ENCODE measurements around the gene KCNQ4. TPM values are rescaled to one million over a fixed set of nuclear protein-coding genes. Genes with fewer than 3 reads are reported as not detected.
A peak's percentile ranks its signal among the peaks of the same experiment; 100 is the strongest.

KCNQ4 gene
- total and polyA plus RNA-seq, 2 of the 4 experiments (the other 2 are of a cell fraction) = 0.07 TPM; not detected in 1

GRCh38 chr1:40868051-40868723 lies 84.6 kb downstream of the KCNQ4 start:
- peak; percentile 84 for DNase-seq
- H3K79me1 ChIP-seq (ENCODE audit: low read depth in 1 of 2, low read length in 2 of 2) = no peaks in the 10 kb centered on the region
- in situ Hi-C loops (cut with MboI; ENCODE audit: low sequenced_read_pairs) (no loop called here), dilution Hi-C loops (cut with HindIII; ENCODE audit: low sequenced_read_pairs, unreplicated experiment) (no loop called here), intact Hi-C loops (cut with micrococcal nuclease) (no loop called here)
- no peak overlapping the region for H2BK15ac ChIP-seq (ENCODE audit: low read depth, low read length)
- peak overlapping the region; percentile 33; the same call in 1 of the 2 replicates for H2BK120ac ChIP-seq (ENCODE audit: low read depth, low read length)
- WGBS, 2 experiments (ENCODE audit: extremely low coverage in 2 of 2, insufficient read length in 1 of 2) = 0% methylated on average over 1 of the region's 4 CpGs; no CpG with 5 or more reads in 1 of the 2 experiments
- no peak overlapping the region for H2AK9ac ChIP-seq (replicated peaks; ENCODE audit: low read depth, low read length, poor library complexity)
- TF ChIP-seq MAFK (IDR thresholded peaks at IDR 0.05; ENCODE audit: low read depth, low read length) = no peak
- peak; percentile 68 for TF ChIP-seq USF2 (IDR thresholded peaks at IDR 0.05; ENCODE audit: low read depth, low read length)
- TF ChIP-seq POLR2A (IDR thresholded peaks at IDR 0.05; ENCODE audit: low read depth, low read length) = no peak
- TF ChIP-seq CEBPB (IDR thresholded peaks at IDR 0.05; ENCODE audit: low read depth, low read length) = peak; percentile 91
- peak; percentile 31; the same call in 1 of the 2 replicates for TF ChIP-seq FOS (IDR thresholded peaks at IDR 0.05; ENCODE audit: low read depth, low read length)
- TF ChIP-seq ELK1 (IDR thresholded peaks at IDR 0.05; ENCODE audit: borderline replicate concordance, low read depth, low read length) = no peak
- H3K4ac ChIP-seq (ENCODE audit: low read depth, low read length) = no peak overlapping the region
- H3K27me3 ChIP-seq (ENCODE audit: control insufficient read depth, insufficient read depth, low read length) = no peaks in the 10 kb centered on the region
- peaks cover 9% of the 10 kb centered on the region for H3K9me1 ChIP-seq (ENCODE audit: insufficient read depth, low read length)
- H4K20me1 ChIP-seq (ENCODE audit: insufficient read depth, low read length) = no peaks in the 10 kb centered on the region
- peak overlapping the region; percentile 34; the same call in 1 of the 2 replicates for H3K18ac ChIP-seq (ENCODE audit: low read depth, low read length)
- H3K27ac ChIP-seq (ENCODE audit: insufficient read depth, low read length) = no peak overlapping the region
- POLR2A ChIA-PET (ENCODE audit: unreplicated experiment) = no interaction called here
- no peak overlapping the region for H3K14ac ChIP-seq (replicated peaks; ENCODE audit: low read depth, low read length)
- no peaks in the 10 kb centered on the region for H3K36me3 ChIP-seq (ENCODE audit: control insufficient read depth, insufficient read depth, low read length)
- H3K9ac ChIP-seq (ENCODE audit: low read depth, low read length) = no peak overlapping the region
- no peak overlapping the region for H2AK5ac ChIP-seq (ENCODE audit: low read depth, low read length)
- no peak overlapping the region for H3K23ac ChIP-seq (ENCODE audit: low read depth, low read length)
- no peak overlapping the region for H2AFZ ChIP-seq (replicated peaks; ENCODE audit: low read length, poor library complexity)
- no peak overlapping the region for H2BK5ac ChIP-seq (ENCODE audit: low read depth, low read length, poor library complexity, severe bottlenecking)
- no peak overlapping the region for H4K5ac ChIP-seq (ENCODE audit: low read depth, low read length)
- BruUV-seq (replicated peaks) = no TSS peak
- peak overlapping the region; percentile 30; the same call in 1 of the 2 replicates for H2BK20ac ChIP-seq (ENCODE audit: low read depth, low read length)
- no peak overlapping the region for H4K8ac ChIP-seq (ENCODE audit: low read depth in 2 of 2, low read length in 2 of 2)
- H3K4me3 ChIP-seq (ENCODE audit: insufficient read depth, low read depth, low read length) = no peak overlapping the region
- H3K9me3 ChIP-seq (ENCODE audit: control insufficient read depth, insufficient read depth, low read length) = peaks cover 3% of the 10 kb centered on the region
- H3K4me1 ChIP-seq (ENCODE audit: control insufficient read depth, insufficient read depth, low read length) = peaks cover 8% of the 10 kb centered on the region
- H3K4me2 ChIP-seq (ENCODE audit: low read depth, low read length) = no peak overlapping the region
- peak; percentile 48 for ATAC-seq (ENCODE audit: low read depth)
- H4K91ac ChIP-seq (ENCODE audit: insufficient read depth, low read depth, low read length) = no peak overlapping the region
- no peak overlapping the region for H3K56ac ChIP-seq (ENCODE audit: extremely low read depth, insufficient read depth, low read length)
- CTCF ChIA-PET = no interaction called here

Data from IMR-90 (cell line).